WI38 (cell line): ENCODE measurements around the gene NCOR1.

ENCODE experiments used
- H3K4me3 ChIP-seq: 2 replicates; pipeline ENCODE4 v1.5.1; 2011; ENCODE audit warnings: low read depth, mild to moderate bottlenecking, control low read depth, low read length
- TF ChIP-seq, protein P1 (sequence below): IDR thresholded peaks from 2 replicates; pipeline ENCODE4 v1.5.1; 2012; ENCODE audit warnings: low read depth, mild to moderate bottlenecking, control low read depth, low read length

NCOR1 gene

GRCh38 chr17:16101440-16101839, 113.9 kb downstream of the NCOR1 start:
- no peak overlapping the region for H3K4me3 ChIP-seq
- TF ChIP-seq, protein P1, sequence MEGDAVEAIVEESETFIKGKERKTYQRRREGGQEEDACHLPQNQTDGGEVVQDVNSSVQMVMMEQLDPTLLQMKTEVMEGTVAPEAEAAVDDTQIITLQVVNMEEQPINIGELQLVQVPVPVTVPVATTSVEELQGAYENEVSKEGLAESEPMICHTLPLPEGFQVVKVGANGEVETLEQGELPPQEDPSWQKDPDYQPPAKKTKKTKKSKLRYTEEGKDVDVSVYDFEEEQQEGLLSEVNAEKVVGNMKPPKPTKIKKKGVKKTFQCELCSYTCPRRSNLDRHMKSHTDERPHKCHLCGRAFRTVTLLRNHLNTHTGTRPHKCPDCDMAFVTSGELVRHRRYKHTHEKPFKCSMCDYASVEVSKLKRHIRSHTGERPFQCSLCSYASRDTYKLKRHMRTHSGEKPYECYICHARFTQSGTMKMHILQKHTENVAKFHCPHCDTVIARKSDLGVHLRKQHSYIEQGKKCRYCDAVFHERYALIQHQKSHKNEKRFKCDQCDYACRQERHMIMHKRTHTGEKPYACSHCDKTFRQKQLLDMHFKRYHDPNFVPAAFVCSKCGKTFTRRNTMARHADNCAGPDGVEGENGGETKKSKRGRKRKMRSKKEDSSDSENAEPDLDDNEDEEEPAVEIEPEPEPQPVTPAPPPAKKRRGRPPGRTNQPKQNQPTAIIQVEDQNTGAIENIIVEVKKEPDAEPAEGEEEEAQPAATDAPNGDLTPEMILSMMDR: no peak

DNA sequence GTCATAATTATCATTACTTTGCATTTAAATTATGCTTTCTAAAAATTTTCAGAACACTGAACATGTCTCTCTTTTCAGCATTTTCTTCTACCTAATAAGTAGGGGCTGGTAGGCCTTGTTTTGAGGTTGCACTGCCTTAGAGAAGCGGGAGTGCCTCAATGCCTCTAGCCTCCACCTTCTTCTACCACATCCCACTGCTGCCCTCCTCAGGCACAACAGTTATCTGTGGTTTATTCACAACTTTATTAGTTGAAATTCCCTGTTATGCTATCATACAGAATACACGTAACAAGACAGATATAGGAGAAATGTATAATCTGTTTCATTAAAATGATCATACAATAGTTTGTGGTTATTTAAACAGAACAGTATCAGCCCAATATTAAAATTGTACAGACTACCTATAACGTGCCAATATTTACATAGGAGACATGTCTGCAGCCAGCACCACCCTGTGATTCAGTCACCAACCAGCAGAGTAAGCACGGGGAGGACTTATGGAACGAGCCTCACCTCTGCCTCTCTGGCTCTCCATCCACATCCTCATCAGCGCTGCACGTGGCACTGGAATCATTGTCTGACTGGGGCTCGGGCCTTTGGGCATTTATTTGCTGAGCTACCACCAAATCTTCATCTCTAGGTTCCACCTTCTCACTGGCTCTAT, 114.5 kb downstream of the NCOR1 start:
- TF ChIP-seq, protein P1: no peak
- H3K4me3 ChIP-seq: no peak overlapping the region

DNA sequence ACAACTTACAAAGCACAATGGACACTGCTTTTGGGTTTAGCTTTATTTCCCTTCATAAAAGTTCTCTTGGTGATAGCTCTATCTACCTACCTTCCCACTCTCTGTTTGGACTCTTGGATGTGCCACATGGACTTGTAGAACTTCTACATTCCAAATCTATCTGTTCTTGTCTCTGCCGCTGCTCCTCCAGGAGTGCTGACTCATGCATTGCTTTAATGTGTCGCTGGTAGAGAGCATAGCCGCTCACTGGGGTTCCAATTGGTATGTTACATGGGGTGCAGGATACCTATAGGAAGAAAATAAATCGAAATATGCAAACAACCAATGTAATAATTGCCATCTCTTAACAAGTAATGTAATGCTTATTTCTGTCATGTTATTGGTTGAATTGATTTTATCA, 123.6 kb downstream of the NCOR1 start:
- H3K4me3 ChIP-seq: no peak overlapping the region
- TF ChIP-seq, protein P1: no peak

GRCh38 chr17:16086957-16087356, 128.4 kb downstream of the NCOR1 start:
- TF ChIP-seq, protein P1: no peak
- no peak overlapping the region for H3K4me3 ChIP-seq

DNA sequence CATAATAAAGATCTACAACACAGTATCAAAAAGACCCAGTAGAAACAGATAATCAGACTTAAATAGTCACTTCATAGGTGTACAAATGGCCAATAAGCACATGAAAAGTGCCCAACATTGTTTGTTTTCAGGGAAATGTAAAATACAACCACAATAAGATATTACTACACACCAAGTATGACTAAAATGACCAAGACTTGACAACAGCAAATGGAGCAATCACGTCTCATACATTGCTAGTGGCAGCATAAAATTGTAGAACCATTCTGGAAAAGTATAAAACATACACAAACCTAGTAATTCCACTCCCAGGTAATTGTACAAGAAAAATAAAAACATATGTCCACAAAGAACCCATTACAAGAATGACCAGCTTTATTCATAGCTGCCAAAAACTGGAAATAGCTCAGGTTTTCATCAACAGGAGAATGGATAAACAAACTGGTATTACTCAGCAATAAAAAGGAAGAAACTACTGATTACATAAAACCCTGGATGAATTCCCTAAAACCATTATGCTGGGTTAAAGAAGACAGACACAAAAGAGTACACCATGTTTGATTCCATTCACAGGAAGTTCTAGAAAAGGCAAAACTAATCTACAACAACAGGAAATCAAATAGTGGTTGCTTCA, 130.2 kb downstream of the NCOR1 start:
- TF ChIP-seq, protein P1: no peak
- H3K4me3 ChIP-seq: no peak overlapping the region

- TF ChIP-seq, protein P1: no peak
Observed at GRCh38 chr17:16083223-16083622, 132.1 kb downstream of the NCOR1 start.

GRCh38 chr17:16081507-16082087, 133.7 kb downstream of the NCOR1 start:
- TF ChIP-seq, protein P1: no peak
- H3K4me3 ChIP-seq: no peak overlapping the region

More at GRCh38 chr17:16083223-16083622, 132.1 kb downstream of the NCOR1 start:
- H3K4me3 ChIP-seq: no peak overlapping the region
